Stimulated activated CD8-positive, alpha-beta memory T cell treated with anti-CD3 and anti-CD28 coated beads, Interleukin-15, amount 100 ng/mL, for 48 hours (primary cell): ENCODE measurements around the gene WDR31.
"Not testable (repeated sequence)": the region's sequence is repeated elsewhere in the genome, so short reads cannot be mapped to it uniquely, and the experiment has no call there.

Source experiments
- DNase-seq, 2 donors: peaks; one replicate each; pipeline ENCODE4 v3.0.0-alpha.2; 2020; ENCODE audit warnings: low read depth in 2 of 2

WDR31 gene

DNA sequence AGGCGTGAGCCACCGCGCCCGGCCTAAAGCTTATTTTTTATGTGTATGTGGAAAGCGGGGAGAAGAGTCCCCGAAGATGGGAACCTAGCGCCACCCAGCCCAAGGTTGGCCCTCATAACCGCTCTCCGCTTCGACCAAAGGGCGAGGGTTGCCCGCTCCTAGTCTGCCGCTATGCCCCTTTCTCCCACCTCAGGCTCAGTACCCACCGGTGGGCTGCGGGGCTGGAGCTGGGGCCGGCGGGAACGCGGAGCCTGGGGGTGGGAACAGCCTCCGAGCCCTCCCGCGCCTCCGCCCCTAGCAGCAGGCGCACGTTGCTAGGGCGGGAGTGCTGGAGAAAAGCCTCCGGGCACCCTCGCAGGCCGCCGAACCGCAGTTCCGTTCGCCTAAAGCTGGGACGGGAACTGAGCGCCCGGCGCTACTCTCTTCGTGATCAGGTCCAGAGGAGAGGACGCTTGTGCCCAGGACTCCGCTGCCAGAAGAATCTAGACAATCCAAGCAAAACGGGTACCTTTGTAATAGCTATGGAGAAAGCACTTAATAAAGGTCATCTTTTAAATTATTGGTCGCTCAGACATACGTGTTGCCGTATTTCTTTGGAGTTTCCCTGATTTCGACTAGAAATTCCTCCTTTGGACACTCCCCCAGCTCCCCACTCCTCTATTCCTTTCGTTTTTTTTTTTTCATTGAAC is at the start of gene WDR31:
Gene WDR31, minus strand, starts transcription at position 265 of the 689 bp plus-strand sequence. CDS start 8,253 bp downstream, outside the sequence.
- DNase-seq, result peak; percentile 74 to 78

GRCh38 chr9:113389451-113389850 is 49.4 kb upstream of the WDR31 start:
- no peak for DNase-seq

- no peak for DNase-seq
Observed at GRCh38 chr9:113388833-113389232, 48.8 kb upstream of the WDR31 start.

- no peak for DNase-seq
Observed at GRCh38 chr9:113387560-113388230, 47.6 kb upstream of the WDR31 start.

- DNase-seq, result no peak
Observed at GRCh38 chr9:113386571-113387393, 46.7 kb upstream of the WDR31 start.

DNA sequence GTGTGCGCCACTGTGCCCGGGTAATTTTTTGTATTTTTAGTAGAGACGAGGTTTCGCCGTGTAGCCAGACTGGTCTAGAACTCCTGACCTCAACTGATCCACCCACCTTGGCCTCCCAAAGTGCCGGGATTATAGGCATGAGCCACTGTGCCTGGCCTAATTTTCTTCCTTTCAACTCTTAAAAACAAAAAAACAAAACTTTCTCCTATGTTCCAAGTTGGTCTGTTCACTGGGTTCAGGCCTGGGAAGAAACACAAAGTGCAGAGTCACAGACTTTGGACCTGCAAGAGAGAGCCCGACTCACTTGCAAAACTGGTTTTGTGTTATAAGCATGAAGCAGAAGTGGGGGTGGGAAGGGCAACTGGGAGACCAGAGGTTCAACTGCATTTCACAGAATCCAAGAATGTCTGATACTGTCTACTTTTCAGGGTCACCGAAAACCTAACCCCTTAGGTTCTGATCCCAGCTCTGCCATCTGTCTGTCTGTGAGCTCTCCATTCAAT is 41.9 kb upstream of the WDR31 start:
- DNase-seq, result no peak

DNA sequence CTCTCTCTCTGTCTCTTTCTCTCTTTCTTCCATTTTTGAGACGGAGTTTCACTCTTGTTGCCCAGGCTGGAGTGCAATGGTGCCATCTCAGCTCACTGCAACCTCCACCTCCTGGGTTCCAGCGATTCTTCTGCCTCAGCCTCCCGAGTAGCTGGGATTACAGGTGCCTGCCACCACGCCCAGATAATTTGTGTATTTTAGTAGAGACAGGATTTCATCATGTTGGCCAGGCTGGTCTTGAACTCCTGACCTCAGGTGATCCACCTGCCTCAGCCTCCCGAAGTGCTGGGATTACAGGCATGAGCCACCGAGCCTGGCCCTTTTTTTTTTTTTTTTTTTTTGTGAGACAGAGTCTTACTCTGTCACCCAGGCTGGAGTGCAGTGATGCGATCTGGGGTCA is 41.4 kb upstream of the WDR31 start:
- DNase-seq, result not testable (repeated sequence)

DNA sequence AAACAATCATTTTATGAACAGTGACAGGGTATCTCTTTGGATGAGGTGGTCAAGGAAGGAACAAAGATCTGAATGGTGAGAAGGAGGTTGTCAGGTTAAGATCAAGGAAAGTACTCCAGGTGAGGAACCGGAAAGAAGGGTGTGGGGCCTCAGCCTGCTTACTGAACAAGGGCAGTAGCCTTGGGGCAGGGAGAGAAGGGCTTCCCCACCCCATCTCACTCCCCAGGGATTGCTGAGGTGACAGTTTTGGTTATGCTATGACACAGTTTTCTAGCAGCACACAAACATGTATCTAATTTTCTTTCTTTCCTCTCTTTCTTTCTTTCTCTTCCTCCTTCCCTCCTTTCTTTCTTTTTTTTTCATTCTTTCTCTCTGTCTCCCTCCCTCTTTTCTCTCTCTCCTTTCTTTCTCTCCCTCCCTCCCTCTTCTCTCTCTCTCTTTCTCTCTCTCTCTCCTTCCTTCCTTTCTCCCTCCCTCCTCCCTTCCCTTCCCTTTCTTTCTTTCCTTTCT is 40.8 kb upstream of the WDR31 start:
- DNase-seq, result no peak

- not testable (repeated sequence) for DNase-seq
Observed at GRCh38 chr9:113379829-113380210, 39.7 kb upstream of the WDR31 start.

- DNase-seq, result not testable (repeated sequence)
Observed at GRCh38 chr9:113379094-113379828, 39.2 kb upstream of the WDR31 start.

GRCh38 chr9:113376634-113377567 is 36.8 kb upstream of the WDR31 start, which contains the start of gene HDHD3:
Gene HDHD3, minus strand, starts transcription at chr9:113376986. Its CDS starts 2,632 bp downstream, at chr9:113374354.
- peak; percentile 67 to 79 for DNase-seq

DNA sequence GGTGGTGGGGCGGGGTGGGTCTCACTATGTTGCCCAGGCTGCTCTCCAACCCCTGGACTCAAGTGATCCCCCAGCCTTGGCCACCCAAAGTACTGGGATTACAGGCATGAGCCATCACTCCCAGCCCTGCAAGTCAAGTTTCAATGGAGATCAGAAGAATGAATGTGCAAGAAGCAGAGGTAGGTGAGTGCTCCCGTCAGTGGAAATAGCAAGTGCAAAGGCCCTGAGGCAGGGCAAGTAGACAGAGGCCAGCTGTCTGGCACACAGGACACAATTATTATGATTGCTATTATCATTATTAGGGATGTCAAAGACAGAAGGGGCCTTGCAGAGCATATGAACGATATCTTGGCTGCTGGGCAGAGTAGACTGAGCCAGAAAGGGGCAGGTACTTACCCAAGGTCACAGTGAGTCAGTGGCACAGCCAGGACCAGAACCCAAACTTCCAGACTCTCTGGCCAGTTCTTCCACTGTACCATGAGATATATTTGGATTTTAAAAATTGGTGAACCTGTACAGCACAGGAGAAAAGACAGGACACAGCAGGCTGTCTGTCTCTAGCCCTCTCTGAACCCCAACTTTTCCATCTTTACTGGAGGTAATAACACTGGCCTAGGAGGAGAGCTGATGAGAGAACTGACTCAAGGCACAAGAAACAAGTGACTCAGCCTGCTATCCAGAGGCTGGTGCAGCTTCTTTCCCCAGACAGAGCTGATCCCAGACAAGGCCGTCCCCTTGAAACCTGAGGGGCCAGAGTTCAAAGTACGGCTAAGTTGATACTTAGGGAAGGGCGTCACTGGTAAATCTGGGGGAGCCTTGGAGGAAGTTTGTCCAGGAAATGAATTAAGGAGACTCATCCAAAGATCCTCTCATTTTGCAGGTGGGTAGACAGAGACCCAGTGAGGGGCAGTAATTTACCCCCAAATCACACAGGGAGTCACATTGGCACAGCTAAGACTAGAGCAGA is 35.3 kb upstream of the WDR31 start:
- no peak for DNase-seq

GRCh38 chr9:113373676-113374392 is 33.8 kb upstream of the WDR31 start:
- DNase-seq, result no peak

DNA sequence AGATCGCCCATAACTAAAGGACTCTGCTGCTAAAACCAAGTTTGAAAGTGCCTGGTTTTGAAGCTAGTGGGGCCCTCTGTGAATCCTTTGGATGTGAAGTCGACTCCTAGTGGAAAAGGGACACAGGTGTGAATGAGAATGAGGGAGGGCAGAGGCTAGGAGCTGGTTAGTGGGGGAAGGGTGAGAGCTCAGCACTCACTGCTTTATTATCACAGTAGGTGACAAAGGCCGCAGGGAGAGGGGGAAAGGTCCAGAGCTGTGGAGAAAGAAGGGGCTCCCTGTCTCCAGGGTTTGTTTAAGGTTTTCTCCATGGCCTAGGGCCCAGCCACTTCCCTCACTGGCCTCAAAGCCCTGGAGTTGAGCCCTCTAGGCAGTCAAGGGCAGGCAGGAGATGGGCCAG is 33.2 kb upstream of the WDR31 start:
- DNase-seq, result no peak

DNA sequence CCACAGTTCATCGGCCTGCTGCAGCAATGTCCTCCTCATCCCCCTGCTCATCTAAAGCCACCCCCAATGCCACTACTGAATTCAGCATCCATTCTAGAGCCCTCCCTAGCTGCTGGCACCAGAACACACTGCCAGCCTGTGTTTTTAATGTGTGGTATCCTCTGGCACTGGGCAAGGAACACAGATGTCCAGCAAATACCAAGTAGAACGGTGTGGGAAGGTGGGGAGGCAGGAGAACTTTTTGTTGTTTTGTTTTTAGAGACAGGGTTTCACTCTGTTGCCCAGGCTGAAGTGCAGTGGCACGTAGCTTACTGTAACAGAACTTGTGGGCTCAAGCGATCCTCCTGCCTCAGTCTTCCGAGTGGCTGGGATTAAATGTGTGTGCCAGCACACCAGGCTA is 32.0 kb upstream of the WDR31 start:
- no peak for DNase-seq

DNA sequence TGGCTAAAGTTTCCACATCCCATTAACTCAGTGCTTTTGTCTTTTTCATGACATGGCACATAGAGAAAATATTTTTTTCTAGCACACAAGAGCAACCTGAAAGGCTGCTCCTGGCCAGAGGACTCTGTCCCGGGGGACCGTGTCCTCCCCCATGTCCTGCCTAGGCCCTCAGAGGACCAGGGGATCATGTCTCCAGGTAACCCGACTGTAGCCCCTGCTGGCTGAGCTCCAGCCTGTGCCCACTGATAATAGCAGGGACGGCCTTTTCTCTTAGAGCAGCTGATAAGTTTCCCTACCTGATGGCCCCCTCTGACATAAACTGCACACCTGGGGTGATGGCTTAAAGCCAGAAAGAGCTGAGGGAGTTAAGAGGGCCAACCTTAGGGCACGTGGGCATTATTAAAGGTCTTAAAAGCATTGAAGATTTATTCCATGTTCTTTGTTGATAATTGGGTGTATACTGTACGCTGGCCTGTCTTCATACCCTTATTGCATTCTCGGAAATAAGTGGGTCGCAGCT is 30.8 kb upstream of the WDR31 start:
- DNase-seq, result no peak

GRCh38 chr9:113369855-113370140 is 29.7 kb upstream of the WDR31 start:
- DNase-seq, result no peak
